HG03460 (cell line): ENCODE data around the gene RAPGEF2.
"Not testable (repeated sequence)": the region's sequence is repeated elsewhere in the genome, so short reads cannot be mapped to it uniquely, and the experiment has no call there.

ENCODE experiments used
- ATAC-seq: cut with Tn5 transposase; IDR thresholded peaks from one replicate; pipeline ENCODE4 v1.9.1; 2021; ENCODE audit not compliant: unreplicated experiment

The RAPGEF2 gene

GRCh38 chr4:159307929-159308328 lies 205.1 kb downstream of the RAPGEF2 start:
- ATAC-seq = no peak

- no peak for ATAC-seq
These were observed 205.9 kb downstream of the RAPGEF2 start for GRCh38 chr4:159308566-159309340.

DNA sequence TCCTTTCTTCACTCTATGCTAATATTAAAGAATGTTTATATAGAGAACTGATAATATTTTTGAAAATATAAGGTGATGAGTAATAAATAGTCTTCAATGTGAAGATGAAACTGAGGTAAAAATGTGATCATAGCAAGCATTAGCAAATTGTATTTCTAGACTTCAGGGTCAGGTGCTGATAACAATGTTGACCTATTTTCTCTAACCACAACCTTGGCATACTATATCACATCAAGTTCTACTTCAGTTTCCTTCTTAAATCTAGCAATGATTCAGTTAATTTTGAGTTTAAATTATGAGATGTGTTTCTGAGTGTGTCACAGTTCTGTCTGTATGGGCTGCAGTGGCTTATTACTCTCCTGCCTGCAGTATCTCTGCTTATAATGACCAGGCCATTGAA lies 209.4 kb downstream of the RAPGEF2 start:
- ATAC-seq = no peak

- ATAC-seq = not testable (repeated sequence)
These were observed 213.0 kb downstream of the RAPGEF2 start for GRCh38 chr4:159315879-159316278.

DNA sequence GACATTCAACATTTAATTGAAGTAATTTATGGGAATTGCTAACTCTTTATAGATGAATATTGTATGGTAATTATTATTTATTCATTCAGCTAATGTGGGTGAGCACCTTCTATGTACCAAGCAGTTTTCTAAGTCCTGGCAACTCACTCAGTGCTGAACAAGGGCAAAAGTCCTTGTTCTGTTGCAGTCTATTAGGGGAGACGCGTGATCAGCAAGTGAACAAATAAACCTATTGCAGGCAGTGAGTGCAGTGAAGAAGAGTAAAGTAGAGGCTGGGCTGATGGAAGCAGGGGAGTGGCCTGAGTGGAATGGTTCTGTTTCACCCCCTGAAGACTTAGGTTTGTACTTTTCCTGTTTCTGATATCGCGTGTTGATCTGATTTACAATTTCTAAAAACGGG lies 214.3 kb downstream of the RAPGEF2 start:
- ATAC-seq = no peak

DNA sequence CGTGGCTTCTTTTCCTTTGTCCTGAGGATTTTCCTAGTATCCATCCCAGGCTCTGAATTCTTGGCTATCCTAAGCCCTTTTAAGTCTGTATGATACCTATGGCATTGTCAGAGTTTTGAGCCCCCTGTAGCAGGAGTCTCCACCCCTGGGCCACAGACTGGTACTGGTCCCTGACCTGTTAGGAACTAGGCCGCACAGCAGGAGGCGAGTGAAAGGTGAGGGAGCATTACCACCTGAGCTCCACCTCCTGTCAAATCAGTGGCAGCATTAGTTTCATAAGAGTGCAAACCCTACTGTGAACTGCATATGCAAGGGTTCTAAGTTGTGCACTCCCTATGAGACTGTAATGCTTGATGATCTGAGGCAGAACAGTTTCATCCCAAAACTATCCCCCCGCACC lies 216.1 kb downstream of the RAPGEF2 start:
- no peak for ATAC-seq

GRCh38 chr4:159326480-159326879 lies 223.6 kb downstream of the RAPGEF2 start:
- no peak for ATAC-seq

GRCh38 chr4:159328766-159329165 lies 225.9 kb downstream of the RAPGEF2 start:
- ATAC-seq = no peak

- no peak for ATAC-seq
These were observed 231.6 kb downstream of the RAPGEF2 start for GRCh38 chr4:159334461-159334860.

DNA sequence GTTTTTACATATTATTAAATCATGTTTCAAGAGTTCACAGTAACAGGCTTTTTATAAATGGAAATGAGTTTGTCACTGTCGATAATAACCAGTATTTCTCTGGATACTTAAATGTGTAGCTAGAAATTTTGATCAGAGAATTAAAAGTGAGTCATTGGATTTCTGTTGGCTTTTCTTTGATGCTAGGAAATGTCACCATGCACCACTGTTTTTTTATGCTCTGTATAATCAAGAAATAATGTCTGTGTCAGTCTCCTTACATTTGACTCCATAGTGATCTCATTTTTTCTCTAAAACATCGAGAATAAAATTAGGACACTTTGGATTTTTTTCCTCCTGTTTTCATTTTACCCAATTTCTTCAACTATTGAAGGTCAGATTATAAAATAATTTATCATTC lies 234.2 kb downstream of the RAPGEF2 start:
- no peak for ATAC-seq

DNA sequence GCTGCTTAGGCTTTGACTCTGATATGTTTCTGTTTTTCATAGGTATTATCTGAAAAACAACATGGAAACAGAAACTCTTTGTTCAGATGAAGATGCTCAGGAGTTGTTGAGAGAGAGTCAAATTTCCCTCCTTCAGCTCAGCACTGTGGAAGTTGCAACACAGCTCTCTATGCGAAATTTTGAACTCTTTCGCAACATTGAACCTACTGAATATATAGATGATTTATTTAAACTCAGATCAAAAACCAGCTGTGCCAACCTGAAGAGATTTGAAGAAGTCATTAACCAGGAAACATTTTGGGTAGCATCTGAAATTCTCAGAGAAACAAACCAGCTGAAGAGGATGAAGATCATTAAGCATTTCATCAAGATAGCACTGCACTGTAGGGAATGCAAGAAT lies 238.6 kb downstream of the RAPGEF2 start:
- no peak for ATAC-seq

DNA sequence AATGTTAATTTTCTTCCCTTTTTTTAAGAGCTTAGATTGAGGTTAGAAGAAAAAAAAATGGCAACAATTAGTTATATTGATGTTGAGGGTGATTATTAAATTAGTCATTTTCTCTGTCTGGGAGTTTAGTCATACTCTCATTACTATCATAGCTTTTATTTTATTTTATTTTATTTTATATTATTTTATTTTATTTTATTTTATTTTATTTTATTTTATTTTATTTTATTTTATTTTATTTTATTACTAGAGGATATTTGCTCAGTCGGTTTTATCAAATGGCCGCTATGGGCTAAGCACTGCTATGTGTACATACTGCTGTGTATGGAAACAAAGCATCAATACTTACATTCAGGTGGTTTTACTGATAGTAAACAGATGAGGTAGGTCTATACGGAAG lies 239.5 kb downstream of the RAPGEF2 start:
- no peak for ATAC-seq

GRCh38 chr4:159343116-159343515 lies 240.2 kb downstream of the RAPGEF2 start:
- no peak for ATAC-seq

DNA sequence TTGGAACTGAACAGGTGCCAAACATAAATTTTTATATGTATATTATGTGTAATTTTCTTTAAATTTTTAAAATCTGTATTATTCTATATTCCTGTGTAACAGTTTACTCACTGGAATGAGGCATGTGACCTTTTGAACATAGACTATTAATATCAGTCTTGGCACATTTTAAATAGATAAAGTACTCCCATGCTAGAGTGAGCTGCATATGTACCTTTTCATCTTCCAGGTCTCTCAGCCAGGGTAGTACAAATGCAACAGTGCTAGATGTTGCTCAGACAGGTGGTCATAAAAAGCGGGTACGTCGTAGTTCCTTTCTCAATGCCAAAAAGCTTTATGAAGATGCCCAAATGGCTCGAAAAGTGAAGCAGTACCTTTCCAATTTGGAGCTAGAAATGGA lies 242.0 kb downstream of the RAPGEF2 start:
- ATAC-seq = no peak

- ATAC-seq = no peak
These were observed 243.8 kb downstream of the RAPGEF2 start for GRCh38 chr4:159346681-159347080.

GRCh38 chr4:159347813-159348212 lies 244.9 kb downstream of the RAPGEF2 start:
- no peak for ATAC-seq

DNA sequence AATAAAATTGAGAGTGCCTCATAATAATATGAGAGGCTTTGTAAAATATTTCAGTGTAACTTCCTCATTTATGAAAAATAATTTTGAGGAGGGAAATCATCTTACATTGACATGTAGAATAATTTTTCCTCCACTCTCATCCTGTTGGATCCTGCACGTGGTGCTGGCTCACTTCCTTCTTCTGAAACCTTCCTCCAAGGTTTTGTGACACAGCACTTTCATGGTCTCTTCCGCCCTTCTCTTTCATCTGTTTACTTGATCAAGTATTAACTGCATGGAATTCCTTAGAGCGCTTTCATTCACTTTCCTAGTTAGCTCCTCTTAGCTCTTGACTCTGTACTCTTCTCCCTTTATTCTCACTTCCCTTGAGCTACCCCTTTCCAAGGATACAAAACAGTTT lies 246.5 kb downstream of the RAPGEF2 start:
- ATAC-seq = no peak

DNA sequence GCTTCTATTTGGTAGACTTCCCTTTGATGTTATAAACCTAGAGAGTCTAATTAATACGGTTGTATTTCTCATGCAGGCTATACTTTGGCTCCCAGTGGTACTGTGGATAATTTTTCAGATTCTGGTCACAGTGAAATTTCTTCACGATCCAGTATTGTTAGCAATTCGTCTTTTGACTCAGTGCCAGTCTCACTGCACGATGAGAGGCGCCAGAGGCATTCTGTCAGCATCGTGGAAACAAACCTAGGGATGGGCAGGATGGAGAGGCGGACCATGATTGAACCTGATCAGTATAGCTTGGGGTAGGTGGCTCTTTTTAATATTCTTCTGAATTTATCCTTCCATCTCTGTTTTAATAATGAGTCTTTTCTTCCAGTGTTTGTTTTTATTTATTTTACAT lies 249.7 kb downstream of the RAPGEF2 start:
- ATAC-seq = no peak

DNA sequence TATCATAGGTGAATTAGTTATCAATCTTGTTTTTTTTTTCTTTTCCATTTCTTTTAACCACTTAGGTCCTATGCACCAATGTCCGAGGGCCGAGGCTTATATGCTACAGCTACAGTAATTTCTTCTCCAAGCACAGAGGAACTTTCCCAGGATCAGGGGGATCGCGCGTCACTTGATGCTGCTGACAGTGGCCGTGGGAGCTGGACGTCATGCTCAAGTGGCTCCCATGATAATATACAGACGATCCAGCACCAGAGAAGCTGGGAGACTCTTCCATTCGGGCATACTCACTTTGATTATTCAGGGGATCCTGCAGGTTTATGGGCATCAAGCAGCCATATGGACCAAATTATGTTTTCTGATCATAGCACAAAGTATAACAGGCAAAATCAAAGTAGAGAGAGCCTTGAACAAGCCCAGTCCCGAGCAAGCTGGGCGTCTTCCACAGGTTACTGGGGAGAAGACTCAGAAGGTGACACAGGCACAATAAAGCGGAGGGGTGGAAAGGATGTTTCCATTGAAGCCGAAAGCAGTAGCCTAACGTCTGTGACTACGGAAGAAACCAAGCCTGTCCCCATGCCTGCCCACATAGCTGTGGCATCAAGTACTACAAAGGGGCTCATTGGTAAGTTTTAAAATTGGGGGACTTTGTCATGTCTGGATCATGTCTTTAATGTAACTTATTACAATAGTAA lies 250.7 kb downstream of the RAPGEF2 start:
- ATAC-seq = no peak

GRCh38 chr4:159355466-159355865 lies 252.6 kb downstream of the RAPGEF2 start:
- ATAC-seq = no peak

DNA sequence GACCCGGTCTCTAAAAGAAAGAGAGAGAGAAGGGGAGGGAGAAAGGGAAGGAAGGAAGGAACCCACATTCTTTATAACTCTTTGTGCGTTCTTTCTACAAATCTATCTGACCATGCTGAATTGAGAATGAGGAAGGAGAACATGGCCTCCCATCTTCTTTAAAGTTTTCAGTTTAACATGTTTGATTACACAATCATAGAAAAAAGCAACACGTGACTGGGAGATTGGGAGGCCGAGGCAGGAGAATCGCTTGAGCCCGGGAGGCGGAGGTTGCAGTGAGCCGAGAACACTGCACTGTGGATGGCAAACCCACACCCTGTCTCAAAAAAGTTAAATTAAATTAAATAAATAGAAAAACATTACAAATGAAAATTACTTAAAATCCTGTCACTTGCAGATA lies 254.5 kb downstream of the RAPGEF2 start:
- ATAC-seq = no peak

DNA sequence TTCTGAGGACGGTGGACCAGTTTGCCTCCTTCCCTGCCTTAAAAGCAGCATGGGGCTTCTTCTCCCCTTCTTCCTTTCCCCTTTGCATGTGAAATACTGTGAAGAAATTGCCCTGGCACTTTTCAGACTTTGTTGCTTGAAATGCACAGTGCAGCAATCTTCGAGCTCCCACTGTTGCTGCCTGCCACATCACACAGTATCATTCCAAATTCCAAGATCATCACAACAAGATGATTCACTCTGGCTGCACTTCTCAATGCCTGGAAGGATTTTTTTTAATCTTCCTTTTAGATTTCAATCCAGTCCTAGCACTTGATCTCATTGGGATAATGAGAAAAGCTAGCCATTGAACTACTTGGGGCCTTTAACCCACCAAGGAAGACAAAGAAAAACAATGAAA lies 255.3 kb downstream of the RAPGEF2 start:
- ATAC-seq = no peak

- ATAC-seq = no peak
These were observed 257.7 kb downstream of the RAPGEF2 start for GRCh38 chr4:159360549-159360948.
